Heart left ventricle (tissue), 16 donors: ENCODE data around the gene ZNF157. TPM values are rescaled to one million over a fixed set of nuclear protein-coding genes. Genes with fewer than 3 reads are reported as not detected.

Source experiments
- ATAC-seq, 4 donors: fragments of 200-7000 bp; cut with Tn5 transposase; one replicate each; pipeline ENCODE4 v1.9.1; 2020 to 2022; ENCODE audit warnings: moderate library complexity in 4 of 4, mild to moderate bottlenecking in 3 of 4, moderate number of reproducible peaks in 1 of 4
- DNase-seq, 5 donors: peaks; one replicate each; pipeline ENCODE4 v3.0.0-alpha.2; 2020
- H3K27ac ChIP-seq, 12 donors: fragments of 200-600 bp; sonication (generic) in 4 of 12; one replicate each; pipeline versions ENCODE4 v1.5.0 to v1.8.0; 2016 to 2022; ENCODE audit warnings: mild to moderate bottlenecking in 2 of 12
- H3K27me3 ChIP-seq, 9 donors: fragments of 200-600 bp; sonication (generic) in 2 of 9; one replicate each; pipeline versions ENCODE4 v1.5.1 to v1.8.0; 2016 to 2022; ENCODE audit warnings: mild to moderate bottlenecking in 3 of 9
- H3K36me3 ChIP-seq, 9 donors: fragments of 200-600 bp; sonication (generic) in 2 of 9; one replicate each; pipeline versions ENCODE4 v1.5.0 to v1.8.0; 2018 to 2022; ENCODE audit warnings: mild to moderate bottlenecking in 2 of 9
- H3K4me1 ChIP-seq, 12 donors: fragments of 200-600 bp; sonication (generic) in 4 of 12; one replicate each; pipeline versions ENCODE4 v1.5.0 to v1.8.0; 2016 to 2022; ENCODE audit warnings: mild to moderate bottlenecking in 3 of 12
- H3K4me3 ChIP-seq, 12 donors: fragments of 200-600 bp; sonication (generic) in 4 of 12; one replicate each; pipeline versions ENCODE4 v1.5.0 to v1.8.0; 2017 to 2022; ENCODE audit warnings: mild to moderate bottlenecking in 9 of 12, moderate library complexity in 4 of 12
- H3K9me3 ChIP-seq, 12 donors: fragments of 200-600 bp; sonication (generic) in 4 of 12; one replicate each; pipeline versions ENCODE4 v1.5.0 to v1.8.0; 2016 to 2022; ENCODE audit warnings: mild to moderate bottlenecking in 1 of 12
- POLR2A ChIP-seq, 2 donors: fragments of 450-650 bp; IDR thresholded peaks; one replicate each; pipeline ENCODE4 v1.6.1; 2017; ENCODE audit warnings: antibody characterized with exemption in 2 of 2, mild to moderate bottlenecking in 2 of 2, moderate library complexity in 2 of 2
- WGBS, 4 donors: extraction: QIAGEN DNeasy Blood & Tissue Kit in 2 of 4; methylation state at CpG; one replicate each; pipeline versions ENCODE4 v1.1.5 to v1.1.7; 2013 to 2018; 5-methylcytosine and 5-hydroxymethylcytosine counted together
- intact Hi-C, 10 donors: fragments of 100-400 bp; cut with DNase I; formaldehyde crosslinking; loops; one replicate each; pipeline versions ENCODE4 v1.11.1 to v1.14.2; 2022
- polyA plus RNA-seq, 2 donors: library from polyadenylated mRNA; stranded (reverse); fragments of 200-250 nt; gene quantifications; one replicate each; pipeline ENCODE4 v1.2.3, GENCODE V29; 2013
- total RNA-seq, 9 donors: library from RNA; depleted of rRNA in 2 of 9; stranded (reverse); fragments of >200 nt in 2 of 9; fragmentation: NEBNext Ultra II Directional in 3 of 9; extraction: Animal tissue kit (Norgen Biotek cat#: 25700) in 3 of 9; gene quantifications; one replicate each; pipeline versions ENCODE4 v1.1.0 to v1.2.4, GENCODE V29; 2016 to 2023
- TF ChIP-seq, protein P1 (sequence below), 12 donors: fragments of 200-600 bp; sonication (generic) in 4 of 12; IDR thresholded peaks; one replicate each; pipeline versions ENCODE4 v1.5.0 to v1.8.0; 2018 to 2022; ENCODE audit warnings: antibody characterized with exemption in 12 of 12, mild to moderate bottlenecking in 5 of 12
- donor health status: ischemic (EF 13 %, LVEDD 7.1; RV severe dilation, severe dysfunction).
- donor health status: healthy with polysubstance abuse.
- donor health status: DM: no; HTN: yes; CAD: no.
- donor health status: DM: no; HTN: no; CAD: no.
- donor health status: ischemic (EF 25% LVEDD 6.9; RV normal size, moderate dysfunction).
- donor health status: ischemic (EF 25% LVEDD 5.7; RV mildly dilated, moderate dysfunction).
- donor health status: healthy.
- donor health status: DM: yes; HTN: yes; CAD: no.
- donor health status: ischemic (EF 35%, LVEDD 5.7; RV mildly dilated, moderate dysfunction).
- donor health status: nonischemic (EF 11% LVEDD 7.7; RV severe dilation, severe dysfunction).
- donor health status: DM: yes; HTN: yes; CAD: no.
- donor health status: PGD.
- donor health status: ischemic (EF 29% LVEDD 5.4; RV normal size, mild dysfunction).
- donor health status: nonischemic (EF 23%, LVEDD 6.1; RV moderate dilation, normal function).

ZNF157 gene
- total and polyA plus RNA-seq, 11 donors, result 0.06 to 0.25 (median 0.16) TPM; not detected in 8

GRCh38 chrX:47452112-47452511 lies 81.7 kb downstream of the ZNF157 start:
- Histone ChIP-seq H3K36me3 (peaks cover 0 to 82% (median 56%) of the 10 kb centered on the region in 9 donors), H3K4me3 (no peak overlapping the region), H3K9me3 (peaks cover 0 to 38% (median 8%) of the 10 kb centered on the region in 12 donors), H3K27ac (no peak overlapping the region), H3K4me1 (no peaks in the 10 kb centered on the region), H3K27me3 (no peaks in the 10 kb centered on the region)
- 81 to 98% (median 89%) methylated on average over 6 to 8 of the region's 8 CpGs for WGBS, 4 donors
- DNase-seq (no peak), ATAC-seq (no peak)
- TF ChIP-seq, protein P1, sequence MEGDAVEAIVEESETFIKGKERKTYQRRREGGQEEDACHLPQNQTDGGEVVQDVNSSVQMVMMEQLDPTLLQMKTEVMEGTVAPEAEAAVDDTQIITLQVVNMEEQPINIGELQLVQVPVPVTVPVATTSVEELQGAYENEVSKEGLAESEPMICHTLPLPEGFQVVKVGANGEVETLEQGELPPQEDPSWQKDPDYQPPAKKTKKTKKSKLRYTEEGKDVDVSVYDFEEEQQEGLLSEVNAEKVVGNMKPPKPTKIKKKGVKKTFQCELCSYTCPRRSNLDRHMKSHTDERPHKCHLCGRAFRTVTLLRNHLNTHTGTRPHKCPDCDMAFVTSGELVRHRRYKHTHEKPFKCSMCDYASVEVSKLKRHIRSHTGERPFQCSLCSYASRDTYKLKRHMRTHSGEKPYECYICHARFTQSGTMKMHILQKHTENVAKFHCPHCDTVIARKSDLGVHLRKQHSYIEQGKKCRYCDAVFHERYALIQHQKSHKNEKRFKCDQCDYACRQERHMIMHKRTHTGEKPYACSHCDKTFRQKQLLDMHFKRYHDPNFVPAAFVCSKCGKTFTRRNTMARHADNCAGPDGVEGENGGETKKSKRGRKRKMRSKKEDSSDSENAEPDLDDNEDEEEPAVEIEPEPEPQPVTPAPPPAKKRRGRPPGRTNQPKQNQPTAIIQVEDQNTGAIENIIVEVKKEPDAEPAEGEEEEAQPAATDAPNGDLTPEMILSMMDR (IDR thresholded peaks at IDR 0.05), result no peak
- no peak for TF ChIP-seq POLR2A (IDR thresholded peaks at IDR 0.05)
- intact Hi-C loops, result no loop called here

DNA sequence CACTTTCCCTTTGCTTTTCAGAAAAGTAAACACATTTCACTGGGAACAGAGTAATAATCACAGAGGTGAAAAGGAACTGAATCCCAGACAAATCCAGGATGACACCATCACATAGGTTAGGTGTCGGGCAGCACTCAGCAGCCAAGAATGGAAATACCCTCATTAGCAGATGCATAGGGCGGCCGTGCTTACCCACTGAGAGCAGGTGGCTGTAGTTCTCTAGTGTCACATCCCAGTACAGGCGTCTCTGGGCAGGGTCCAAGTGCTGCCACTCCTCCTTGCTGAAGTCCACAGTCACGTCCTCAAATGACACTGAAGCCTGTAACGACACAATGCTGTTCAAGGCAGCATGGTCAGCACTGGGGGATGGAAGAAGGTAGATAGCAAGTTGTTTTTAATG lies 85.7 kb downstream of the ZNF157 start:
- H3K4me1 ChIP-seq, result no peaks in the 10 kb centered on the region
- no peak overlapping the region for H3K4me3 ChIP-seq
- WGBS, 4 donors, result 55 to 61% (median 56%) methylated on average over 6 of the region's 6 CpGs
- H3K27me3 ChIP-seq, result no peaks in the 10 kb centered on the region
- peaks cover 0 to 4% (median 0%) of the 10 kb centered on the region in 12 donors for H3K9me3 ChIP-seq
- DNase-seq (peak in 4 of 5 donors; percentile 10 to 50 (median 37)), ATAC-seq (peak; percentile 67 to 87 (median 80))
- no peak for TF ChIP-seq POLR2A (IDR thresholded peaks at IDR 0.05)
- TF ChIP-seq, protein P1 (IDR thresholded peaks at IDR 0.05), result no peak
- peaks cover 0 to 44% (median 38%) of the 10 kb centered on the region in 9 donors for H3K36me3 ChIP-seq
- no peak overlapping the region for H3K27ac ChIP-seq
- intact Hi-C loops, result no loop called here

- H3K4me3 ChIP-seq, result no peak overlapping the region
- DNase-seq (no peak), ATAC-seq (no peak)
- H3K9me3 ChIP-seq, result peaks cover 0 to 3% (median 0%) of the 10 kb centered on the region in 12 donors
- intact Hi-C loops, result no loop called here
- H3K36me3 ChIP-seq, result peaks cover 0 to 28% (median 22%) of the 10 kb centered on the region in 9 donors
- TF ChIP-seq, protein P1 (IDR thresholded peaks at IDR 0.05), result no peak
- no peak for TF ChIP-seq POLR2A (IDR thresholded peaks at IDR 0.05)
- H3K27me3 ChIP-seq, result no peaks in the 10 kb centered on the region
- H3K27ac ChIP-seq, result no peak overlapping the region
- H3K4me1 ChIP-seq, result no peaks in the 10 kb centered on the region
- WGBS, 4 donors, result 81 to 93% (median 87%) methylated on average over 6 of the region's 6 CpGs
Measured at GRCh38 chrX:47458528-47458927, 88.2 kb downstream of the ZNF157 start.

DNA sequence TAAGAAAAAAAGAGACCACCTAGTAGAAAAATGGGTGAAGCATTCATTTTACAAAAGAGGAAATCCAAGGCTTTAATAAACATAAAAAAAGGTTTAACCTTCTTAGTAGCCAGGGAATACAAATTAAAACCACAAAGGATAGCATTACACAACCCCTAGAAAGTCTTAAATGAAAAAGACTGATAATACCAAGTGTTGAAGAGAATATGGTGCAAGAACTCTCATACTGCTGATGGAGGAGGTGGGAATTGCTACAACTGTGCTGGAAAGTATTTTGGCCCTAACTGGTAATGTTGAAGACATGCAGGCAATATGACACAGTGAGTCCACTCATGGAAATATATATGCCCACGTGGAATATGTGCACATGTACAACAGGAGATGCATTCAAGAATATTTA lies 90.2 kb downstream of the ZNF157 start:
- TF ChIP-seq, protein P1 (IDR thresholded peaks at IDR 0.05), result no peak
- no peak for TF ChIP-seq POLR2A (IDR thresholded peaks at IDR 0.05)
- DNase-seq (no peak), ATAC-seq (no peak)
- no peak overlapping the region for H3K27ac ChIP-seq
- H3K4me3 ChIP-seq, result no peak overlapping the region
- 46 to 90% (median 74%) methylated on average over 1 of the region's 1 CpG for WGBS, 4 donors
- peaks cover 0 to 16% (median 9%) of the 10 kb centered on the region in 9 donors for H3K36me3 ChIP-seq
- intact Hi-C loops, result no loop called here
- no peaks in the 10 kb centered on the region for H3K4me1 ChIP-seq
- peaks cover 0 to 5% (median 0%) of the 10 kb centered on the region in 9 donors for H3K27me3 ChIP-seq
- H3K9me3 ChIP-seq, result peaks cover 0 to 3% (median 0%) of the 10 kb centered on the region in 12 donors

Other genes with a start within 250 kb of the ZNF157 start
- gene NDUFB11, start 225.9 kb upstream of the ZNF157 start, total RNA-seq, result 100 to 1,000 TPM; 133 to 217 (median 173) TPM
- 100 to 1,000 TPM; 128 to 254 TPM for gene NDUFB11, start 225.9 kb upstream of the ZNF157 start, polyA plus RNA-seq
- gene RBM10, start 225.4 kb upstream of the ZNF157 start, total RNA-seq, result 10 to 100 TPM; 17.5 to 44.6 (median 28.3) TPM
- 10 to 100 TPM; 21.2 to 40.9 TPM for gene RBM10, start 225.4 kb upstream of the ZNF157 start, polyA plus RNA-seq
- gene UBA1, start 176.7 kb upstream of the ZNF157 start, total RNA-seq, result 100 to 1,000 TPM; 116 to 171 (median 130) TPM
- 100 to 1,000 TPM in 1 of 2 donors, 10 to 100 TPM in 1; 86.9 to 134 TPM for gene UBA1, start 176.7 kb upstream of the ZNF157 start, polyA plus RNA-seq
- gene CDK16, start 151.9 kb upstream of the ZNF157 start, total RNA-seq, result 100 to 1,000 TPM; 123 to 209 (median 143) TPM
- 100 to 1,000 TPM; 100 to 115 TPM for gene CDK16, start 151.9 kb upstream of the ZNF157 start, polyA plus RNA-seq
- 10 to 100 TPM; 28.2 to 68.9 (median 45.9) TPM for gene USP11, start 137.6 kb upstream of the ZNF157 start, total RNA-seq
- gene USP11, start 137.6 kb upstream of the ZNF157 start, polyA plus RNA-seq, result 10 to 100 TPM; 17.9 to 29.3 TPM
- 10 to 100 TPM; 10.3 to 19.6 (median 13.1) TPM for gene ZNF41, start 112.6 kb downstream of the ZNF157 start, total RNA-seq
- 1 to 10 TPM; 4.6 to 6.7 TPM for gene ZNF41, start 112.6 kb downstream of the ZNF157 start, polyA plus RNA-seq
- 10 to 100 TPM; 68.3 to 97.6 (median 85.1) TPM for gene ARAF, start 190.6 kb downstream of the ZNF157 start, total RNA-seq
- 10 to 100 TPM; 36.3 to 70.7 TPM for gene ARAF, start 190.6 kb downstream of the ZNF157 start, polyA plus RNA-seq
- gene TIMP1, start 211.9 kb downstream of the ZNF157 start, total RNA-seq, result 100 to 1,000 TPM in 5 of 9 donors, 10 to 100 TPM in 4; 52.5 to 864 (median 177) TPM
- 100 to 1,000 TPM in 1 of 2 donors, 10 to 100 TPM in 1; 83.9 to 398 TPM for gene TIMP1, start 211.9 kb downstream of the ZNF157 start, polyA plus RNA-seq
- 10 to 100 TPM in 5 of 9 donors, 1 to 10 TPM in 4; 7.1 to 20.5 (median 11.2) TPM for gene SYN1, start 249.3 kb downstream of the ZNF157 start, total RNA-seq
- 10 to 100 TPM; 11.3 to 20.5 TPM for gene SYN1, start 249.3 kb downstream of the ZNF157 start, polyA plus RNA-seq